GM03348 (cell line): ENCODE data around the gene TENM4.

Experiments
- DNase-seq: peaks from one replicate; pipeline ENCODE4 v3.0.0; 2012; ENCODE audit warnings: low spot score

The TENM4 gene

DNA sequence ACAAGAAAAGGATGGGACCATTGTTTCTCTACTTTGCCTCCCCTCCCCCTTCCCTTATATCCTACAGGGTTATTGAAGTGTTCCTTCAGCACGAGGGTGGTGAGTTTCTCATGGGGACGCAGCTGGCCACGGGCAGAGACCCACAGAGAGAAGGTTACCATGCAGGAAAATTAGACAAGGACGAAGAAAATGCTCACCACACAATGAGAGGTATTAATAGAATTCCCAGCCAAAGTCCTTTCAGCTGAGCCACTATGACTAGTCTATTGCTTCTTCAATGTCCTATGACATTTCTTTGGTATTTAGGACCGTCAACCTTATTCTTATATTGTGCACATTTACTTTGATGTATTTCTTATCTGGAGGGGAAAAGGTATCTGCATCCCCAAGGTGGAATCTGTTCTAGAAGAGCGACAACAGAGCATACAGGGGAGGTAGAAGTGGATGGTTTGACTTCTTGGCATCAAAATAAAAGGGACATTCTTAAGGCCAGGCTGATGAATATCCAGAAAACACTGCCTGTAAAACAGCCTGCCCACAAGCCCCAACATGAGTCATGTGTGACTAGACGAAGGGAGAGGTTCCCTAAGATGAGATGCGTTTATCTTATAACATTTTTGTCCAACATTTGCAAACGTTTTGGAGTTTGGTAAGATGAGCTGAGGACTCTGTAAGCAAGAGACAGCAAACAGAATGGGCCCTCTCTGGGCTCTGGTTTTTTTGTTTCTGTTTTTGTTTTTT lies 656.3 kb downstream of the TENM4 start:
- DNase-seq: peak; percentile 68

- DNase-seq: no peak
Observed at GRCh38 chr11:78783846-78784245, 657.0 kb downstream of the TENM4 start.

DNA sequence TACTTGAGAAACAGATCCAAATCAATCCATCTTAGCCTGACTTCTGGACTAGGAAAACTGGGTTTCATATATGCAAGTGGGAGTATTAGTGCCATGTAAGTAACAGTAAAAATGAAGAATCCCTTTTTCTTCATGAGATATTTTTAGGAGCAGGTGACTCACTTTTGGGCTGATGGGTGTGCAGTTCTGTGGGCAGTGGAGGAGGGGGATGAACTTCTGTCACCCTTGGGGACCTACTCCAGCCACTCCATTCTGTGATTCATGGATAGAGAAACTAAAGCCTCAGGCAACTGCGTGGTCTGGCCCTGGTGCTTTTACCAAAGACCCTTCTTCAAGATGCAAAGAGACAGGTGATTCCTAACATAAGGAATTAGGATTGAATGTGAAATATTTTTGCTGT lies 657.5 kb downstream of the TENM4 start:
- DNase-seq: no peak

- peak; percentile 33 for DNase-seq
Observed at GRCh38 chr11:78782725-78783124, 658.1 kb downstream of the TENM4 start.

DNA sequence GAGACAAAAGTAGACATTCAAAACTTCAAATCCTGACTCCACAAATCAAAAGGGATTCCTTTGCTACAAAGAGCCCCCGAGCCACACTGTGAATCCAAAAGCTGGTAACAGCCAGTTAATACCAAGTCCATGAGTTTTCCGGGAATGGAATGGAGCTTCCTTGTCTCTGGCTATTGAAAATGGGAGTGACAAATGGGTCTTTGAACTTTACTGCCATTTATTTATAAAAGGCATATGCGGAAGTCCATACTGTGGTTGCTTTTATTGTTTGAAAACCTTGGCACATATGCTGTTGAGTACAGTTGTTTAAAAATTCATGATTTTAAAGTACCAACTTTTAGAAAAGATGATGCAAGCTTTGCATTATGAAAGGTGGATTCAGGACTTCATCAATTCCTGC lies 659.9 kb downstream of the TENM4 start:
- DNase-seq: no peak

DNA sequence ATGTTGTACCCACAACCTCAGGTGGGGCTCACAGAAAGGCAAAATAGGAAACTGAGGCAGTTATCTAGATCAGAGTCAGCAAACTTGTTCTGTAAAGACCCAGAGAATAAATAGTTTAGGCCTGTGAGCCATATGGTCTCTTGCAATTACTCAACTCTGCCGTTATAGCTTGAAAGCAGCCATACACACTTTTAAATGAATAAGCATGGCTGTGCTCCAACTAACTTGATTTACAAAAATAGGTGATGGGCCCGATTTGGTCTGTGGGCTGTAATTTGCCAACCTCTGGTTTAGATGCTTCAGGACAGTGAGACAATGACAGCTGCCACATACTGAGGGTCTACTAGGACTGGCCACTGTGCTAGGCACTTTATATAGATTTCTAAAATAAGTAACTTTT lies 667.3 kb downstream of the TENM4 start:
- DNase-seq: no peak

DNA sequence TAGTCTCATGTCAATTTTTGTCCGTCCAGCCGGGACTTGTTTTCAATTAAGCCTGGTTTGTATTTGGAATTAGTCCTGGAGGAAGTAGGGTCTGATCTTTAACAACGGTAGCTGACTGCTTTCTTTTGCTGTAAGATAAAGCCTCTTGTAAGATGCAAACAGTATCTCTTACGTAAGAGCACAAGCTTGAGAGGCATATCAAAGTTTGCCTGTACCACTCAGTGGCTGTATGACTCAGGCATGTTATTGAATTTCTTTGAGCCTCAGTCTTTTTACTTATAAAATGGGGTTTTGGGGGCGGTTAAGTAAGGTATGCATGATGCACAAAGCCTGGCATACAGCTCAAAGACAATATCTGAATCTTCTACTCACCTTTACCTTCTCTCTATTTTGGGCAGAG lies 667.8 kb downstream of the TENM4 start:
- no peak for DNase-seq

DNA sequence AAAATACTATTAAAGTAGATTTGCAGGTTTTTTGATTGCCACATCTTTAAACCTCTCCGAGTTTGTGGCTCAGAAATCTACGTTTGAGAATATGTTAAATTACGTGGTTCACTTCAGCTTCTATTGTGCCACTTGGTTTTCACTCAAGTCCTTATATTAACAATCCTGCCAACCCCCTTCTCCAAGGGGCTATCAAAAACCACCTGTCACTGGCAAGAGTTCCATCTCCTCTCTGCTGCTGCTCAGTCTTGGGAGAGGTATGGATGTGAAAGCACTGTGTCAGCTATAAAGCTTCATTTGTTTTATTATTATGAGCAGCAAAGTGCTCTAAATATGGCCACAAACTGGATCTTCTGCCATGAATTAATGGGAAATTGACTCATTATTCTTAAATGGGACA lies 668.6 kb downstream of the TENM4 start:
- no peak for DNase-seq

DNA sequence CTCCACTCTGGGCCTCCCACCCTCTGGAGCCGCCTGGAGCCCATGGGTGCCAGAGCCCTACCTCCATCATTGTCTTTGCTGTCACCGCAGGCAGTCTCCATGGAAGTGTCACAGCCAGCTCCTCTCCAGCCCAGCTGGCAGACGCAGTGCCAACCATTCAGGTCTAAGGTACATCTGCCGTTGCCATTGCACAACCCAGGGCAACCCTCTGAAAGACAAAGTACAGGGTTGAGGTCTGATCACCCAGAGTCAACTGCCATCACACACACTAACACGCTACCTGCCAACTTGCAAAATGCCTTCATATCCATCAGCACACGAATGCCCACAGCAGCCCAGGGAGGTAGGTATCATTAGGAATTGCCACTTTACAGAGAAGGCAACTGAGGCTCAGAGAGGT lies 669.9 kb downstream of the TENM4 start:
- no peak for DNase-seq

DNA sequence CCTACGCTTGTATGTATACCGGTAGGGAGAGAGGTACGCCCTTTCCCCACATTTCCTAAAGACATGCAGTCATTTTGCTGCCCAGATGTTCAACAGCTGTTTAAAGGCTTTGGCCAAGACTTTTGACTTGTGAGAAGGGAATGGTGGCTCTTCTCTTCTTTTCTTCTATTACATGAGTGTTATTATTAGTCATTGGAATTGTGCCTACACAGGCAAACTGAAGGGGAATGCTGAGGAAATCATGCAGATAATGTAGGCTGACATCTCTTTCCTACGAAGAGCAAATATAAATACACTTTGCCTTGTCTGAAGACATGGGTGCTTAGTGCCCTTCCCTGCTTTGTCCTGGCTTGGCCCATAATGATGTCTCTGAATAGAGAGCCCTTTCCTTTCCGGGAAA lies 671.9 kb downstream of the TENM4 start:
- no peak for DNase-seq

GRCh38 chr11:78768345-78768744 lies 672.5 kb downstream of the TENM4 start:
- DNase-seq: no peak

DNA sequence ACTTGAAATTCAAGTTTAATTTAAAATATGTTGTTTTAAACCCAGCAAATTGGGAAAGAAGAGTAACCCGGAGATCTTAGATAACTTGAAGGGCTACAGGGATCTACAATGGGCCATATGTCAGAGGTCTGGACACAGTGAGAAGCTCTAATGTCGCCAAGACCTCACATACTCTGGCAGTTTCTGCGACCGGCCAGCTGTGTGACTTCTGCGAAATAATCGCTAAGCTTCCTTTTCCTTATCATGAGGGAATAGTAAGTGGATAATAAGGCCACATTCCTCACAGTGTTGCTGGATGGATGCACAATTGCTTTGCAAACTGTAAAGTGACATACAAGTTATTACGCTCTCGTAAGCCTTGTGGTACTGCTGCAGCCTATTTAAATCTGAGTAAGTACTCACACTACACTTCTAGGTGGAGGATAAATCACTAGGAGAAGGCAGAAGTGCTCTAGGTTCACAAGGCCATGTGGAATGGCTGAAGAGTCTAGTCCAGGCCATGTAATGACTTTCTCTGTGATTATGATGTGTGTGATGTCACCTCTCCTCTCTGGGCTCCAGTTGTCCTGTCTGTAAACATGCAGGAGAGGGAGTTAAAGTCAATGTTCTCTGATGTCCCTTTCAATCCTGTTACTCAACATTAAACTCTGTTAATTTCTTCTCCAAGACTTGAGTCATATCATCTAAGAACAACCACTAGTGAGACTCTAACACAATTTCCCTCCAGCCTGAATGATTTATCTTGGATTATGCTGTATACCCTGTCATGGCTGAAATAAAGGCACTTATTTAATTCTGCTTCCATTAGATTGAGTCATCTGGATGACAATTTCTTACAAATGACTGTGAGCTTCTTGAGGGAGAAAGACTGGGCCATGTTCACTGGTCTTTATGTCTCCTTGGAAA lies 673.5 kb downstream of the TENM4 start:
- DNase-seq: no peak

DNA sequence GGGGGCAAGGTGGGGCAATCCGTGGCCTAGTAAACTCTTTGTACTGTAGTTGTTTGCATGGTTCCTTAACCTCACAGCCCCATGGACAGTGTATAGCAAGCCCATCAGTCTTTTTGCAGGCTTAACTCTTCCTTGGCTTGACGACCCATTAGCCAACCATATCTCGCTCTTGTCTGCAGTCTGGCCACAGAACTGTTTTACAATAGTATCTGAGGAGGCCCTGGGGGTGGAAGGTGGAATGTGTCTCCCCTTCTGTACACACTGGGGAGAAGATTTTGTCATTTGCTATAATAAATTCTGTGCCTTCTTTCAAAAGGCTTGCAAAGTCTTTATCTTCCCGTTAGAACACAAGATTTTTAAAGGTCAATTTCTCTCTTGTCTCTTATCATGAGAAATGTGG lies 675.9 kb downstream of the TENM4 start:
- DNase-seq: no peak

- no peak for DNase-seq
Observed at GRCh38 chr11:78763664-78764063, 677.2 kb downstream of the TENM4 start.

GRCh38 chr11:78762105-78762504 lies 678.7 kb downstream of the TENM4 start:
- no peak for DNase-seq

GRCh38 chr11:78759071-78759470 lies 681.8 kb downstream of the TENM4 start:
- no peak for DNase-seq

- DNase-seq: no peak
Observed at GRCh38 chr11:78753297-78753696, 687.5 kb downstream of the TENM4 start.

DNA sequence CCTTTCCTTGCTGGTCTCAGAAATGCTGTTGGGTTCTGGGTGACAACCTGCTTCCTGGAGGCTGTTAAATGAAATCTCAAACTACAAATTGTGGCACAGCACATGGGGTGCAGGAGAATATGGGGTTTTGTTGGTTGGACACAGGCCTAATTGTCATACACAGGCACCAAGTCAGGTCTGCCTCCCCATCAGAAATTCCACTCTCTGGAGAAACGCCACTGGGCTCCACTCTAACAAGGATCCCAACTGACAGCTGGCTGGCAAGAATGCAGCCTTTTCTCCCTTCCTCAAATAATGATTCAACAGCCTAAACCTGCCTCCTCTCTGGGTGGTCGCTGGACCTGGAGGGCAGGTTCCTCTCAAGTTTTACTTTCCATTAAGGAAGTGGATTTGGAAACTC lies 688.3 kb downstream of the TENM4 start:
- DNase-seq: no peak

DNA sequence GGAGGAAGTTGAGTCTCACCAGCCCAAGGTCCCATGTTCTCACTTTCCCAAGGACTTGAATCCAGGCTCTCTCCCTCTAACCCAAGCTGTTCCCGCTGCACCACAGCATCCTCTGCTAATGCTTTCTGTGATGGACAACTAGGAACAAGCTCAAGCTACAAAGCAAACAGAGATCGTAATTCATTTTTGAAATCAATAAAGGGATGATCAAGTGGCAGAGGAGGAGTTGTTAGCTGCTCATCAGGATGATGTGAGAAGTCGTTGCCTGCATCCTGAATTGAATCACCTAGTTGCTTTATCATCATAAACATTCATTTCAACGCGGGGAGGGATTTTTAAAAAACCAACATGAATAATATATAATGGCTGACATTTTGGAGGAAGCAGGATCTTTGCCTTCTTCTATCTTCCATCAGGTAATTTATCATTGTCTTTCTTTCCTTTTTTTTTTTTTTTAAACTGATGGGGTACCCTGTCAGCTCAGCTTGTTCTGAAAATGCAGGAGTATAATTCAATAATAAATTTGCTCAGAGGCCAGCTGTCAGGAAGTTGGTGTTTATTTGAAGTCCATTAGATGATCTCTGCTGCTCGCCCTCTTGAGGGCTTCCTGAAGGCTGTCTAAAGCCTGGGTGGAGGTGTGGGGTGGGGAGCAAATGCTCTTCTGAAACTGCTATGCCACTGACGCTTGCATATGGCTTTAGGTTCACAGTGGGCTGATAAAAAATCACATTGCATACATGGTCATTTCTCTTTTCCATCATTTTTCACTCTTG lies 691.7 kb downstream of the TENM4 start:
- no peak for DNase-seq

DNA sequence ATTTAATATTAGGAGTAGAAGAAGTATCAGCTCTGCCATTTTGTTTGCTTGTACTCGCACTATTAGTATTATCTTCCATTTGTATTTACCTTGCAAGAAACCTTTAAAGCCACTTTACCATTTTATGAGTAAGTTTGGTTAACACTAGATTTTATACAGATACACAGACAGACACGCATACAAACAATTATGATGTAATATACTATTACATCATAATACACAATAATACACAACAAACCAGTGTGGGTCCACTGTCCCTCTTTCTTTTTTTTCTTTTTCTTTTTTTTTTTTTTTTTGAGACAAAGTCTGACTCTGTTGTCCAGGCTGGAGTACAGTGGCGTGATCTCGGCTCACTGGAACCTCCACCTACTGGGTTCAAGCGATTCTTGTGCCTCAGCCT lies 695.9 kb downstream of the TENM4 start:
- no peak for DNase-seq

GRCh38 chr11:78744202-78744601 lies 696.6 kb downstream of the TENM4 start:
- no peak for DNase-seq

- peak; percentile 23 for DNase-seq
Observed at GRCh38 chr11:78742430-78742829, 698.4 kb downstream of the TENM4 start.

- no peak for DNase-seq
Observed at GRCh38 chr11:78741741-78742140, 699.1 kb downstream of the TENM4 start.
